Activated CD4-positive, alpha-beta T cell treated with anti-CD3 and anti-CD28 coated beads for 48 hours (primary cell): ENCODE data around the gene NUMA1.

ENCODE experiments used
- DNase-seq: peaks from one replicate; pipeline ENCODE4 v3.0.0-alpha.2; 2020

Gene NUMA1

DNA sequence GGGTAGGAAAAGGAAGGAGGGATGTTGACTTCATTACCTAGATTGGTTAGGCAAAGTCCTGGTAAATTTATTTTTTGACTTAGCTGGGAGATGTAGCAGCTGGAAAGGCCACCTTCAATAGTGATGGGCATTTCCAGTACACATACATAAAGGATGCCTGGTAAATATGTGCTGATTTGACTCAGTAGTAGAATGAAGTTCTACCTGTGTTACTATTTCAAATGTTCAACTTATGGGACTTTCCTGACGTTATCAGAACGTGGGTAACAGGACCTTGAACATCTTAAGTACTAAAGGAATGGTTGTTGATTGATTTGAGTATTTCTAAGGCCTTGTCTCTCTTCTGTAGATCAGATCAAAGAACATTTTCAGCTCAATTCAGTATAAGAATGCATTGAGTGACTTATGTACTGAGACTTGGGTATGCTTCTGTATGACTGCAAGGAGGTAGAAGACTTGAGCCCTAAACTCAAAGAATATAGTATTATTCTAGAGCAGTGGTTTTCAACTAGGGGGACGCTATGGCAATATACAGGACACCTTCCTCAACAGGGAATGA, 124.4 kb downstream of the NUMA1 start:
- no peak for DNase-seq
